ENCODE data around the gene MERTK. TPM values are rescaled to one million over a fixed set of nuclear protein-coding genes. Genes with fewer than 3 reads are reported as not detected.
"Not testable (repeated sequence)": the region's sequence is repeated elsewhere in the genome, so short reads cannot be mapped to it uniquely, and the experiment has no call there.

Gene MERTK
- total RNA-seq, 6 experiments from 2014 or later = not detected

GRCh38 chr2:111908578-111908977 lies 10.2 kb downstream of the MERTK start:
- no peak overlapping the region for H3K4me3 Mint-ChIP-seq
- DNase-seq = no peak
- H3K27me3 Mint-ChIP-seq (ENCODE audit: insufficient read depth) = peaks cover 30% of the 10 kb centered on the region
- no peaks in the 10 kb centered on the region for H3K36me3 Mint-ChIP-seq (ENCODE audit: low read depth)
- TF ChIP-seq, protein P1, sequence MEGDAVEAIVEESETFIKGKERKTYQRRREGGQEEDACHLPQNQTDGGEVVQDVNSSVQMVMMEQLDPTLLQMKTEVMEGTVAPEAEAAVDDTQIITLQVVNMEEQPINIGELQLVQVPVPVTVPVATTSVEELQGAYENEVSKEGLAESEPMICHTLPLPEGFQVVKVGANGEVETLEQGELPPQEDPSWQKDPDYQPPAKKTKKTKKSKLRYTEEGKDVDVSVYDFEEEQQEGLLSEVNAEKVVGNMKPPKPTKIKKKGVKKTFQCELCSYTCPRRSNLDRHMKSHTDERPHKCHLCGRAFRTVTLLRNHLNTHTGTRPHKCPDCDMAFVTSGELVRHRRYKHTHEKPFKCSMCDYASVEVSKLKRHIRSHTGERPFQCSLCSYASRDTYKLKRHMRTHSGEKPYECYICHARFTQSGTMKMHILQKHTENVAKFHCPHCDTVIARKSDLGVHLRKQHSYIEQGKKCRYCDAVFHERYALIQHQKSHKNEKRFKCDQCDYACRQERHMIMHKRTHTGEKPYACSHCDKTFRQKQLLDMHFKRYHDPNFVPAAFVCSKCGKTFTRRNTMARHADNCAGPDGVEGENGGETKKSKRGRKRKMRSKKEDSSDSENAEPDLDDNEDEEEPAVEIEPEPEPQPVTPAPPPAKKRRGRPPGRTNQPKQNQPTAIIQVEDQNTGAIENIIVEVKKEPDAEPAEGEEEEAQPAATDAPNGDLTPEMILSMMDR (IDR thresholded peaks at IDR 0.05) = no peak
- H3K27ac Mint-ChIP-seq = no peak overlapping the region
- peaks cover 9% of the 10 kb centered on the region for H3K4me1 Mint-ChIP-seq (ENCODE audit: low read depth)
- H3K9me3 Mint-ChIP-seq = no peaks in the 10 kb centered on the region

DNA sequence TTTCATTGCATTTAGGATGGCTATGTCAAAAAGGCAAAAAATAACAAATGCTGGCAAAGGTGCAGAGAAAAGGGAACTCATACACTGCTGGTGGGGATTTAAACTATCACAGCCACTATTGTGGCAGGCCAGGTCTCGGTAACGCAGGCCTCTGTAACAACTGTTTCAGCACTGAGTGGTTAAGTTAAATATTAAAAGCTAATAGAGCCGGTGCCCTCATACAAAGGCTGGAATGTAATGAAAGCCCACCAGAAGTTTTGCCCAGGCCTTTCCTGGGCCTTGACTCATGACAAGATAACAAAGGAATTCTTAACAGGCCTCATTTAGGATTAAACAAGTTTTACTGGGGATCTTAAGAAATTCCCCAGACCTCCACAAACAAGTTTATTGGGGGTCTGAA lies 10.7 kb downstream of the MERTK start:
- Mint-ChIP-seq H3K4me1 (ENCODE audit: low read depth) (peaks cover 9% of the 10 kb centered on the region), H3K36me3 (ENCODE audit: low read depth) (no peaks in the 10 kb centered on the region), H3K4me3 (no peak overlapping the region), H3K27ac (no peak overlapping the region), H3K27me3 (ENCODE audit: insufficient read depth) (peaks cover 30% of the 10 kb centered on the region), H3K9me3 (no peaks in the 10 kb centered on the region)
- TF ChIP-seq, protein P1 (IDR thresholded peaks at IDR 0.05) = no peak
- no peak for DNase-seq

DNA sequence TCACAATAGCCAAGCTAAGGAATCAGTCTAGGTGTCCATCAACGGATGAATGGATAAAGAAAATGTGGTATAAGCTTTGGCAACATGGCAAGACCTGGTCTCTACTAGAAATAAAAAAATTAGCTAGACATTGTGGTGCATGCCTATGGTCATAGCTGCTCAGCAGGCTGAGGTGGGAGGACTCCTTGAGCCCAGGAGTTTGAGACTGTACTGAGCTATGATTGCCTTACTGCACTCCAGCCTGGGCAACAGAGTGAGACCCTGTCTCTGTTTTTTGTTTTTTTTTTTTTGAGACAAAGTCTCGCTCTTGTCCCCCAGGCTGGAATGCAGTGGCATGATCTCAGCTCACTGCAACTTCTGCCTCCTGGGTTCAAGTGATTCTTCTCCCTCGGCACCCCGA lies 11.6 kb downstream of the MERTK start:
- not testable (repeated sequence) for H3K9me3 Mint-ChIP-seq; H3K27ac Mint-ChIP-seq; DNase-seq; H3K36me3 Mint-ChIP-seq (ENCODE audit: low read depth); H3K4me3 Mint-ChIP-seq; H3K4me1 Mint-ChIP-seq (ENCODE audit: low read depth)
- peaks cover 31% of the 10 kb centered on the region for H3K27me3 Mint-ChIP-seq (ENCODE audit: insufficient read depth)

GRCh38 chr2:111910609-111911277 lies 12.3 kb downstream of the MERTK start:
- H3K27me3 Mint-ChIP-seq (ENCODE audit: insufficient read depth) = peaks cover 34% of the 10 kb centered on the region
- DNase-seq = no peak
- no peaks in the 10 kb centered on the region for H3K36me3 Mint-ChIP-seq (ENCODE audit: low read depth)
- peaks cover 9% of the 10 kb centered on the region for H3K4me1 Mint-ChIP-seq (ENCODE audit: low read depth)
- TF ChIP-seq, protein P1 (IDR thresholded peaks at IDR 0.05) = no peak
- no peak overlapping the region for H3K27ac Mint-ChIP-seq
- H3K4me3 Mint-ChIP-seq = no peak overlapping the region
- H3K9me3 Mint-ChIP-seq = no peaks in the 10 kb centered on the region

- DNase-seq; H3K9me3 Mint-ChIP-seq; H3K4me1 Mint-ChIP-seq (ENCODE audit: low read depth); H3K36me3 Mint-ChIP-seq (ENCODE audit: low read depth); H3K4me3 Mint-ChIP-seq; H3K27ac Mint-ChIP-seq: not testable (repeated sequence)
- peaks cover 34% of the 10 kb centered on the region for H3K27me3 Mint-ChIP-seq (ENCODE audit: insufficient read depth)
Measured at GRCh38 chr2:111911295-111911977, 13.0 kb downstream of the MERTK start.

- Mint-ChIP-seq H3K27me3 (ENCODE audit: insufficient read depth) (peaks cover 30% of the 10 kb centered on the region), H3K36me3 (ENCODE audit: low read depth) (no peaks in the 10 kb centered on the region), H3K4me1 (ENCODE audit: low read depth) (no peaks in the 10 kb centered on the region), H3K27ac (no peak overlapping the region), H3K4me3 (no peak overlapping the region), H3K9me3 (no peaks in the 10 kb centered on the region)
- TF ChIP-seq, protein P1 (IDR thresholded peaks at IDR 0.05) = no peak
- no peak for DNase-seq
Measured at GRCh38 chr2:111912547-111912946, 14.1 kb downstream of the MERTK start.

Data from HFFc6 (cell line).